Nephron progenitor cell (in vitro differentiated cells): ENCODE measurements around the gene CNST.

Experiments
- DNase-seq: peaks from one replicate; pipeline ENCODE4 v3.0.0; 2021
- H3K27ac Mint-ChIP-seq: 2 replicates; pipeline ENCODE4 v1.8.0; 2021; ENCODE audit warnings: mild to moderate bottlenecking, moderate library complexity, mixed read lengths
- H3K27me3 Mint-ChIP-seq: 2 replicates; pipeline ENCODE4 v1.8.0; 2021; ENCODE audit warnings: mild to moderate bottlenecking, low read depth, mixed read lengths; ENCODE audit not compliant: poor library complexity
- H3K36me3 Mint-ChIP-seq: 2 replicates; pipeline ENCODE4 v1.8.0; 2021; ENCODE audit warnings: low read depth, mixed read lengths
- H3K4me1 Mint-ChIP-seq: 2 replicates; pipeline ENCODE4 v1.8.0; 2021; ENCODE audit warnings: mixed read lengths
- H3K4me3 Mint-ChIP-seq: 2 replicates; pipeline ENCODE4 v1.8.0; 2021; ENCODE audit warnings: mild to moderate bottlenecking, moderate library complexity, mixed read lengths
- H3K9me3 Mint-ChIP-seq: 2 replicates; pipeline ENCODE4 v1.8.0; 2021; ENCODE audit warnings: mild to moderate bottlenecking, moderate library complexity, mixed read lengths
- TF ChIP-seq, protein P1 (sequence below): fragments of 200-600 bp; sonication (generic); IDR thresholded peaks from 2 replicates; pipeline ENCODE4 v1.5.0; 2021; ENCODE audit warnings: antibody characterized with exemption

CNST gene

DNA sequence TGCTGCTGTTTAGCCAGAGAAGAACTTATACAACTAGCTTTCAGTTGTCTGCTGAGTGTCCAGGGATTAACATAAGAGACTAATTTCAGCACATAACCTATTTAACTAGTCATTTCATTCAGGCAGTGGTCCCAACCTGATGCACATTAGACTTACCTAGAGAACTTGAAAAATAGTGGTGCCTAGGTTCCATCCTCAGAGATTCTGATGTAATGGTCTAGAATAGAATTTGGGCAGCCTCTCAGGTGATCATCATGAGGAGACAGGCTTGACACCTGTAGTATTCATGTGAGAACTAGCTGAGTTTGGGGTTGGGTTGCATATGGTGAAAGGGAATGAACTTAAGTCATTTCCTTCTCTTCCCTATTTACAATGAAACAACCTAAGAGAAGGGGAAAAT lies 24.8 kb downstream of the CNST start:
- peaks cover 19% of the 10 kb centered on the region for H3K9me3 Mint-ChIP-seq
- no peak for DNase-seq
- no peak overlapping the region for H3K27ac Mint-ChIP-seq
- peaks cover 52% of the 10 kb centered on the region for H3K36me3 Mint-ChIP-seq
- H3K27me3 Mint-ChIP-seq = no peaks in the 10 kb centered on the region
- H3K4me1 Mint-ChIP-seq = no peaks in the 10 kb centered on the region
- H3K4me3 Mint-ChIP-seq = no peak overlapping the region
- TF ChIP-seq, protein P1, sequence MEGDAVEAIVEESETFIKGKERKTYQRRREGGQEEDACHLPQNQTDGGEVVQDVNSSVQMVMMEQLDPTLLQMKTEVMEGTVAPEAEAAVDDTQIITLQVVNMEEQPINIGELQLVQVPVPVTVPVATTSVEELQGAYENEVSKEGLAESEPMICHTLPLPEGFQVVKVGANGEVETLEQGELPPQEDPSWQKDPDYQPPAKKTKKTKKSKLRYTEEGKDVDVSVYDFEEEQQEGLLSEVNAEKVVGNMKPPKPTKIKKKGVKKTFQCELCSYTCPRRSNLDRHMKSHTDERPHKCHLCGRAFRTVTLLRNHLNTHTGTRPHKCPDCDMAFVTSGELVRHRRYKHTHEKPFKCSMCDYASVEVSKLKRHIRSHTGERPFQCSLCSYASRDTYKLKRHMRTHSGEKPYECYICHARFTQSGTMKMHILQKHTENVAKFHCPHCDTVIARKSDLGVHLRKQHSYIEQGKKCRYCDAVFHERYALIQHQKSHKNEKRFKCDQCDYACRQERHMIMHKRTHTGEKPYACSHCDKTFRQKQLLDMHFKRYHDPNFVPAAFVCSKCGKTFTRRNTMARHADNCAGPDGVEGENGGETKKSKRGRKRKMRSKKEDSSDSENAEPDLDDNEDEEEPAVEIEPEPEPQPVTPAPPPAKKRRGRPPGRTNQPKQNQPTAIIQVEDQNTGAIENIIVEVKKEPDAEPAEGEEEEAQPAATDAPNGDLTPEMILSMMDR = no peak

DNA sequence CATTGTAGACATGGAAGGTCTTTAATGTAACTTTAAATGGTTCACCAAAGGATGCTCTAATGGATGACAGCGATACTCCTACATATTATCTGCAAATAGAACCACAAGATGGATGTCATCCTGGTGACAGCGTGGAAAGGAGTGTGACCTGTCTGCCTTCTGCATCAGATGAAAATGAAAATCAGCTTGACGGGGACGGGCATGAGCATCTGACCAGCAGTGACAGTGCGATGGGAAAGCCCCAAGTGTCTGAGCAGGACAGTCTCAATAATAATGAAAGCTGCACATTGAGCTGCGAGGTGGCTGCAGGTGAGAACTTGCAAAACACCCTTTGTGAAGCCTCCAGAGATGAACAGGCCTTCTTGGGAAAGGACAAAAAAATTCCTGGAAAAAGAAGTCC lies 25.2 kb downstream of the CNST start:
- no peak overlapping the region for H3K27ac Mint-ChIP-seq
- no peaks in the 10 kb centered on the region for H3K4me1 Mint-ChIP-seq
- no peaks in the 10 kb centered on the region for H3K27me3 Mint-ChIP-seq
- no peak for DNase-seq
- no peak overlapping the region for H3K4me3 Mint-ChIP-seq
- peaks cover 19% of the 10 kb centered on the region for H3K9me3 Mint-ChIP-seq
- TF ChIP-seq, protein P1 = no peak
- H3K36me3 Mint-ChIP-seq = peaks cover 56% of the 10 kb centered on the region

DNA sequence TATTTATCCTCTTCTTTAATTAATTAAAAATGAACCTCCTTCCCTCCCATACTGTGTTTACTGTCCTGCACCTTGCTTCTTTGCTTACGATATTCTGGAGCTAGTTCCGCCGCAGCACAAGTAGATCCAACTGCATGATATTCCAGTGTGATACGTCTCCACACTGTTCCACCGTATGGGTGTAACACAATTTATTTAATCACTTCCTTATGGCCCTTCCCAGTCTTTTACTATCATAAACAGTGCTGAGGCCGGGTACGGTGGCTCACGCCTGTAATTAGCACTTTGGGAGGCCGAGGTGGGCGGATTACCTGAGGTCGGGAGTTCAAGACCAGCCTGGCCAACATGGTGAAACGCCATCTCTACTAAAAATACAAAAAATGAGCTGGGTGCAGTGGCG lies 25.7 kb downstream of the CNST start:
- TF ChIP-seq, protein P1 = no peak
- peaks cover 19% of the 10 kb centered on the region for H3K9me3 Mint-ChIP-seq
- no peaks in the 10 kb centered on the region for H3K27me3 Mint-ChIP-seq
- H3K27ac Mint-ChIP-seq = no peak overlapping the region
- H3K4me3 Mint-ChIP-seq = no peak overlapping the region
- H3K4me1 Mint-ChIP-seq = no peaks in the 10 kb centered on the region
- no peak for DNase-seq
- peaks cover 60% of the 10 kb centered on the region for H3K36me3 Mint-ChIP-seq

DNA sequence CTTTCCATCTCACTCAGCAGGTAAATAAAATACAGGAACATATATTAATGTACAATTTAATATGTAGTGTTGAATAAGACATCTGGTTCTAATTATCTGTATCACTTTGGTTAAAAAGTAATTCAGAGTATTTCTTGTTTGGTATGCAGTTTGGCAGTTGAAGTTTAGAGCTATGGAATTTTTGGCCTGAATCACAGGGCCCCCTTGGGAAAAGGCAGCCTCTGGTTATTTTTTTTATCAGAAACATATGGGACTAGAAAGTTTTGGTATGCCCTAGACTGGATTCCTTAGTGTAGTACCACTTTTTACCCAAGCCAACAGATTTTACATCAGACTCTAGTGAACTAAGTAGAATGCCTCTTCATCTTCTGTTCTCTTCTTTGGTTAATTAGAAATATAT lies 26.4 kb downstream of the CNST start:
- Mint-ChIP-seq H3K4me3 (no peak overlapping the region), H3K36me3 (peaks cover 67% of the 10 kb centered on the region), H3K4me1 (no peaks in the 10 kb centered on the region), H3K27me3 (no peaks in the 10 kb centered on the region), H3K27ac (no peak overlapping the region), H3K9me3 (peaks cover 19% of the 10 kb centered on the region)
- no peak for DNase-seq
- TF ChIP-seq, protein P1 = no peak

DNA sequence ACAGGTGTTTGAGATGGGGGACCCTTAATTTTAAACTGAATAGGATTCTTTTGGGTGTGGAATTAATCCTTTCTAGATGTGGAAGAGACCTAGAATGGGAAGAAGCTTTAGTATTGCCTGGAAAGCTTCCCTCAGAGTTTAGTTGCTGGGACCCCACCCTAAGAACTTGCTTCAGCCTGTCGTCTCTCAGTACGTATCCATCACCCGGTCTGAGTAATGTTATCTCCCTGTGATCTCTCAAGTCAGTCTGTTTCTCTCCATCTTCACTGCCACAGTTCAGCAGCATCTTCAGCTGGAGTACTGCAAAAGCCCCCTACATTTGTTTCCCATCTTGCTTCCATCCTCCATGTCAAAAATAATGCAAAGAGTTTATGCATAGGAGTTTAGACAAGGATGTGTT lies 28.9 kb downstream of the CNST start:
- no peak overlapping the region for H3K4me3 Mint-ChIP-seq
- DNase-seq = no peak
- TF ChIP-seq, protein P1 = no peak
- H3K27me3 Mint-ChIP-seq = no peaks in the 10 kb centered on the region
- no peak overlapping the region for H3K27ac Mint-ChIP-seq
- H3K36me3 Mint-ChIP-seq = peaks cover 60% of the 10 kb centered on the region
- H3K4me1 Mint-ChIP-seq = no peaks in the 10 kb centered on the region
- H3K9me3 Mint-ChIP-seq = peaks cover 8% of the 10 kb centered on the region

DNA sequence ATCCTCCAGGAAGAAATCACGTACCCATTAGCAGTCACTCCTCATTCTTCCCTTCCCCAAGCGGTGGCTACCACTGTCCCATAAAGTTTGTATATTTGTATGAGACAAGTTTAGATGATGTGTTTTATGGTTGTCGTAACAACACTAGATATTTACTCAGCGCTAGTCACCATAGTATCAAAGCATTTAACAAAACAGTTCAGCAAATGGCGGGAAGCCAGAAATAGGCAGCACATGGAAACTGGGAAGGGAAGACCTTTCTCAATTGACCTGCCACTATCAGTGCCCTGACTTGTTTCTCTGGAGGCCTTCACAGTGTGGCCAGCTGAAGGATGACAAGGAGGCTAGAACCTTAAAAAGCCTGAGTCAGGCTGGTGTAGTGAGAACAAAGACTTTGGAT lies 31.1 kb downstream of the CNST start:
- no peaks in the 10 kb centered on the region for H3K27me3 Mint-ChIP-seq
- no peak overlapping the region for H3K27ac Mint-ChIP-seq
- no peak for DNase-seq
- no peaks in the 10 kb centered on the region for H3K4me1 Mint-ChIP-seq
- no peak overlapping the region for H3K4me3 Mint-ChIP-seq
- peaks cover 56% of the 10 kb centered on the region for H3K36me3 Mint-ChIP-seq
- peaks cover 6% of the 10 kb centered on the region for H3K9me3 Mint-ChIP-seq
- TF ChIP-seq, protein P1 = no peak
